Memory B cell (primary cell): ENCODE results near the gene METTL1.
"Not testable (repeated sequence)": the region's sequence is repeated elsewhere in the genome, so short reads cannot be mapped to it uniquely, and the experiment has no call there.

Experiments
- ATAC-seq: fragments of 150-1000 bp; cut with Tn5 transposase; 2 replicates; pipeline ENCODE4 v1.10.0; 2021; ENCODE audit warnings: low read depth, mild to moderate bottlenecking, moderate library complexity
- DNase-seq, 2 donors: peaks; one replicate each; pipeline ENCODE4 v3.0.0; 2022; ENCODE audit warnings: low spot score in 2 of 2
- H3K27ac Mint-ChIP-seq: one replicate; pipeline ENCODE4 v1.8.0; 2022; ENCODE audit warnings: mild to moderate bottlenecking, moderate library complexity, mixed read lengths
- H3K27me3 Mint-ChIP-seq: one replicate; pipeline ENCODE4 v1.8.0; 2022; ENCODE audit warnings: mixed read lengths
- H3K36me3 Mint-ChIP-seq: one replicate; pipeline ENCODE4 v1.8.0; 2022; ENCODE audit warnings: mild to moderate bottlenecking, mixed read lengths
- H3K4me1 Mint-ChIP-seq: one replicate; pipeline ENCODE4 v1.8.0; 2022; ENCODE audit warnings: mixed read lengths
- H3K4me3 Mint-ChIP-seq: one replicate; pipeline ENCODE4 v1.8.0; 2022; ENCODE audit warnings: mild to moderate bottlenecking, moderate library complexity, mixed read lengths
- H3K9me3 Mint-ChIP-seq: one replicate; pipeline ENCODE4 v1.8.0; 2022; ENCODE audit warnings: mixed read lengths

The METTL1 gene

GRCh38 chr12:57781801-57782200, 9.9 kb upstream of the METTL1 start:
- peaks cover 20% of the 10 kb centered on the region for H3K4me1 Mint-ChIP-seq
- no peaks in the 10 kb centered on the region for H3K9me3 Mint-ChIP-seq
- ATAC-seq (no peak), DNase-seq (no peak)
- H3K4me3 Mint-ChIP-seq = no peak overlapping the region
- peak overlapping the region; percentile 95 for H3K27ac Mint-ChIP-seq
- H3K27me3 Mint-ChIP-seq = no peaks in the 10 kb centered on the region
- peaks cover 5% of the 10 kb centered on the region for H3K36me3 Mint-ChIP-seq

- Mint-ChIP-seq H3K36me3 (peaks cover 2% of the 10 kb centered on the region), H3K4me3 (no peak overlapping the region), H3K9me3 (no peaks in the 10 kb centered on the region), H3K27ac (no peak overlapping the region), H3K27me3 (no peaks in the 10 kb centered on the region), H3K4me1 (peaks cover 20% of the 10 kb centered on the region)
- DNase-seq (no peak), ATAC-seq (no peak)
These were observed 9.3 kb upstream of the METTL1 start for GRCh38 chr12:57781244-57781643.

- Mint-ChIP-seq H3K9me3 (no peaks in the 10 kb centered on the region), H3K4me3 (no peak overlapping the region), H3K27ac (no peak overlapping the region), H3K27me3 (no peaks in the 10 kb centered on the region), H3K4me1 (peaks cover 24% of the 10 kb centered on the region), H3K36me3 (peaks cover 2% of the 10 kb centered on the region)
- no peak for DNase-seq
- ATAC-seq = no peak
These were observed 8.5 kb upstream of the METTL1 start for GRCh38 chr12:57780284-57780897.

GRCh38 chr12:57779736-57780135, 7.8 kb upstream of the METTL1 start:
- no peak overlapping the region for H3K27ac Mint-ChIP-seq
- DNase-seq (no peak), ATAC-seq (no peak)
- H3K9me3 Mint-ChIP-seq = no peaks in the 10 kb centered on the region
- peaks cover 24% of the 10 kb centered on the region for H3K4me1 Mint-ChIP-seq
- H3K36me3 Mint-ChIP-seq = peaks cover 2% of the 10 kb centered on the region
- no peaks in the 10 kb centered on the region for H3K27me3 Mint-ChIP-seq
- no peak overlapping the region for H3K4me3 Mint-ChIP-seq

GRCh38 chr12:57777911-57778310, 6.0 kb upstream of the METTL1 start:
- Mint-ChIP-seq H3K4me1 (peaks cover 19% of the 10 kb centered on the region), H3K36me3 (peaks cover 2% of the 10 kb centered on the region), H3K27ac (no peak overlapping the region), H3K27me3 (no peaks in the 10 kb centered on the region), H3K9me3 (no peaks in the 10 kb centered on the region), H3K4me3 (no peak overlapping the region)
- no peak for DNase-seq
- no peak for ATAC-seq

- peaks cover 2% of the 10 kb centered on the region for H3K36me3 Mint-ChIP-seq
- no peak for ATAC-seq
- H3K9me3 Mint-ChIP-seq = no peaks in the 10 kb centered on the region
- no peak for DNase-seq
- H3K4me3 Mint-ChIP-seq = no peak overlapping the region
- H3K27me3 Mint-ChIP-seq = no peaks in the 10 kb centered on the region
- H3K27ac Mint-ChIP-seq = no peak overlapping the region
- H3K4me1 Mint-ChIP-seq = peaks cover 16% of the 10 kb centered on the region
These were observed 5.5 kb upstream of the METTL1 start for GRCh38 chr12:57777367-57777766.

- no peak for ATAC-seq
- no peak for DNase-seq
- peaks cover 2% of the 10 kb centered on the region for H3K36me3 Mint-ChIP-seq
- H3K9me3 Mint-ChIP-seq = no peaks in the 10 kb centered on the region
- peaks cover 14% of the 10 kb centered on the region for H3K4me1 Mint-ChIP-seq
- peak overlapping the region; percentile 3 for H3K4me3 Mint-ChIP-seq
- H3K27ac Mint-ChIP-seq = no peak overlapping the region
- H3K27me3 Mint-ChIP-seq = no peaks in the 10 kb centered on the region
These were observed 4.3 kb upstream of the METTL1 start for GRCh38 chr12:57776247-57776587.

GRCh38 chr12:57775563-57776246, 3.8 kb upstream of the METTL1 start:
- H3K36me3 Mint-ChIP-seq = peaks cover 2% of the 10 kb centered on the region
- H3K9me3 Mint-ChIP-seq = no peaks in the 10 kb centered on the region
- H3K27ac Mint-ChIP-seq = no peak overlapping the region
- no peak for DNase-seq
- H3K4me1 Mint-ChIP-seq = peaks cover 16% of the 10 kb centered on the region
- H3K27me3 Mint-ChIP-seq = no peaks in the 10 kb centered on the region
- peak overlapping the region; percentile 3 for H3K4me3 Mint-ChIP-seq
- ATAC-seq = no peak

- H3K9me3 Mint-ChIP-seq = no peaks in the 10 kb centered on the region
- H3K27me3 Mint-ChIP-seq = no peaks in the 10 kb centered on the region
- H3K4me1 Mint-ChIP-seq = peaks cover 18% of the 10 kb centered on the region
- peaks cover 2% of the 10 kb centered on the region for H3K36me3 Mint-ChIP-seq
- no peak overlapping the region for H3K27ac Mint-ChIP-seq
- no peak overlapping the region for H3K4me3 Mint-ChIP-seq
- DNase-seq (no peak), ATAC-seq (no peak)
These were observed 3.1 kb upstream of the METTL1 start for GRCh38 chr12:57775044-57775443.

- not testable (repeated sequence) for H3K27me3 Mint-ChIP-seq, ATAC-seq, H3K9me3 Mint-ChIP-seq, H3K27ac Mint-ChIP-seq, H3K4me3 Mint-ChIP-seq, H3K36me3 Mint-ChIP-seq, DNase-seq
- H3K4me1 Mint-ChIP-seq = peaks cover 18% of the 10 kb centered on the region
These were observed 2.7 kb upstream of the METTL1 start for GRCh38 chr12:57774634-57775033.

GRCh38 chr12:57772429-57773322, 771 bp upstream of the METTL1 start, which contains the start of gene EEF1AKMT3:
Gene EEF1AKMT3, plus strand, starts transcription at chr12:57772614. Its CDS starts 111 bp downstream, at chr12:57772725.
- Mint-ChIP-seq H3K36me3 (no peaks in the 10 kb centered on the region), H3K9me3 (no peaks in the 10 kb centered on the region), H3K4me3 (peak within 1 kb of the TSS; percentile 88), H3K27me3 (no peaks in the 10 kb centered on the region), H3K4me1 (peaks cover 18% of the 10 kb centered on the region), H3K27ac (peak within 1 kb of the TSS; percentile 93)
- no peak for DNase-seq
- no peak for ATAC-seq

GRCh38 chr12:57771236-57771872, 551 bp downstream of the METTL1 start:
- DNase-seq = peak in 1 of 2 donors; percentile 69
- Mint-ChIP-seq H3K36me3 (no peaks in the 10 kb centered on the region), H3K4me1 (peaks cover 22% of the 10 kb centered on the region), H3K4me3 (peak overlapping the region; percentile 88), H3K27me3 (peaks cover 3% of the 10 kb centered on the region), H3K27ac (peak overlapping the region; percentile 93), H3K9me3 (no peaks in the 10 kb centered on the region)
- peak; percentile 72 for ATAC-seq

GRCh38 chr12:57770734-57771133, 1.2 kb downstream of the METTL1 start:
- Mint-ChIP-seq H3K9me3 (no peaks in the 10 kb centered on the region), H3K27me3 (peaks cover 3% of the 10 kb centered on the region), H3K4me3 (peak overlapping the region; percentile 19), H3K27ac (no peak overlapping the region), H3K36me3 (no peaks in the 10 kb centered on the region), H3K4me1 (peaks cover 21% of the 10 kb centered on the region)
- ATAC-seq = no peak
- DNase-seq = no peak

- DNase-seq (no peak), ATAC-seq (no peak)
- no peak overlapping the region for H3K4me3 Mint-ChIP-seq
- no peak overlapping the region for H3K27ac Mint-ChIP-seq
- H3K27me3 Mint-ChIP-seq = peaks cover 5% of the 10 kb centered on the region
- H3K4me1 Mint-ChIP-seq = peaks cover 27% of the 10 kb centered on the region
- no peaks in the 10 kb centered on the region for H3K9me3 Mint-ChIP-seq
- H3K36me3 Mint-ChIP-seq = no peaks in the 10 kb centered on the region
These were observed 2.3 kb downstream of the METTL1 start for GRCh38 chr12:57769594-57769993.
